DMS79 (cell line): ENCODE measurements around the gene COQ8B.
A peak's percentile ranks its signal among the peaks of the same experiment; 100 is the strongest.

Experiments used
- DNase-seq: peaks from one replicate; lab custom pipeline; 2025; lab: John Stamatoyannopoulos, UW

Gene COQ8B

DNA sequence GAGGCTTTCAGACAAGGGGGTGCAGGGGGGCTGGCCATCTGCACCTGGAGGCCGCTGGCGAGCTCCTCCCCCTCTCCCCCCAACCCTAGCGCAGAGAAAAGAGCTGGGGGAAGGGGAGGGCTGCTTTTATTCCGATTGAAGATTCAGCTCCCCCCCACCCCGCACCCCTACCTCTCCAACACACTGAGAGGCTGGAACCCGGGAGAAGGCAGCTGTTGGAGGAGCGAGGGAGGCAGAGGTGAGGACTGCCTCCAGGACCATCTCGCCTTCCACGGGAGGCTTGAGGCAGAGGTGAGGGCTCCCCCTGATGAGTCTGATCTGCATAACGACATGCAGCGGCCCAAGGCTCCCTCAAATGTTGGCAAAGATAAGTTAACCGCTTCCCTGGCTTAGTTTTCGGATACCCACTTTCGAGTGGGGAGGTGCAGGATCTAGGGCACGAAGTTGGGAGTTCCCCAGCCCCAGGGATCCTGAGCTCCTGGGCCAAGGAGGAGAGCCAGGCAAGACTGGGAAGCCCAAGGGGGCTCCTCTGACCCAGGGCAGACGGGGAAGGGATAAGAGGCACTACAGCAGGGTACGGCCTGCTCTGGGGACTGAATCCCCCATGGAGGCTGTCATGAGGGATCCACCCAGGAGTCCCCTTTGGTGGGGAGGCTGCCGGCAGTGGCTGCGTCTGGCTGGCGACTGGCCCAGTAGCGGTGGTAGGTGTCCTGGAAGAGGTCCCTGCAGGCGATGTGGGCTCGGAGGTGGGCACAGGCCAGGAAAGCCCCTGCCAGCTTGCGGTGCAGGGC is 25.1 kb downstream of the COQ8B start:
- peak; percentile 84 for DNase-seq

DNA sequence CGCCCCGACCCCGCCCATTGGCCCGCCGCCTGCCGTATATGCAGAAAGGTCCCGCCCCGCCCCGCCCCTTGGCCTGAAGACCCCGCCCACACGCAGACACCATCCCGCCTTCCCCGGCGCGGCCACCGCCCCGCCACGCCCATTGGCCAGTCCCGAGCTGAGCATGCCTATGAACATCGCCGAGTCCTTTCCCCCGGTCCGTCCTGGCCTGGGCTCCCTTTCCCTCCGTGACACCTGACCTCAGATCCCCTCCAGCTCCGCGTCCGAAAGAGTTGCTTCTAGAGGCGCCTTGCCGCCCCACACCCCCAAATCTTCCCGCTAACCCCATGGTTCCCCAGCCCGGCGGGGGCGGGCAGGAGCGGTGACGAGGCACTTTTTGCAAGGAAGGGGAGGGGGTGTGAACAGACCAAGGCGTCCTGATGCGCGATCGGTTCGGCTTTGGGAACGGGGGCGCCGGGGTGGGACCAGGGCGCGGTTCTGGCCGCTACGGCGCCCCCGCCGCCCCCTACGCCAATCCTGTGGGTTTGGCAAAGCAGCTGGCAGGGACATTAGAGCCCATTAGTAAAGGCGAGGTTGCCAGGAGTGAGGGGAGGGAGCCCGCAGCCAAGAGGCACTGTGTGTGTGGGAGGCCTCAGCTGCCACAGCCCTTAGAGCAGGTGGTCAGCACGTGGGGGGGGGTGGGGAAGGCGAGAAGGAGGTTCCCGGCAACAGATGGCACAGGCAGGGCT is 25.8 kb downstream of the COQ8B start:
- DNase-seq: peak; percentile 84

DNA sequence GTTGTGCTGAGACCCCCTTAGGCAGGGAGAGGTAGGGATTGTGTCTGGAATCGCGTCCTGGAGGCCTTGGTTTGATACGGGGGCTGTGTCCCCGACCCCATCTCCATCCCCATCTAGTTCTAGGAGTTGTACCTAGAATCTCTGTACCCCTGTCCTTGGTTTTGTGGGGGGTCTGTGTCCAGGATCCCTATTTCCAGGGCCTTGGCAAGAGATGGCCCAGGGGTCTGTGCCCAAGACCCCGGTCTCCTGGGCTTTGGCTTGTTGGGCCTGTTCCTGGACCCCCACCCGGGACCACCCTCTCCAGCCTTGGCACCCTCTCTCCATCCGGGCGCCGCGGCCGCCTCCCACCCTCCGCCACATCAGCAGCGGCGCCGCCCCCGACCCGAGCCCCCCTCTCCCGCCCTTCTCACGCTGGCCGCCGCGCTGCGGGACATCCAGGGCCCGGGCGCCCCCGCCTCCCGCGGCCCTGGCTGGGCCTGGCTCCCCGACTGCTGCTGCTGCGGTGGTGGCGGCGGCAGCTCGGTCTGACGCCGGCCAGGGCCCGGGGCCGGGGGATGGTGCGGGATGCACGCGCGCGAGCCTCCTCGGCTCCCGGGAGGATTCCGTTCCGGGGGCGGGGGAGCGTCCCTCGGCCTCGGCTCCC is 26.5 kb downstream of the COQ8B start, which contains the start of gene NUMBL:
Gene NUMBL (minus strand): TSS at position 602 of the 643 bp plus-strand sequence. CDS start 168 bp downstream, at position 434.
- no peak for DNase-seq

DNA sequence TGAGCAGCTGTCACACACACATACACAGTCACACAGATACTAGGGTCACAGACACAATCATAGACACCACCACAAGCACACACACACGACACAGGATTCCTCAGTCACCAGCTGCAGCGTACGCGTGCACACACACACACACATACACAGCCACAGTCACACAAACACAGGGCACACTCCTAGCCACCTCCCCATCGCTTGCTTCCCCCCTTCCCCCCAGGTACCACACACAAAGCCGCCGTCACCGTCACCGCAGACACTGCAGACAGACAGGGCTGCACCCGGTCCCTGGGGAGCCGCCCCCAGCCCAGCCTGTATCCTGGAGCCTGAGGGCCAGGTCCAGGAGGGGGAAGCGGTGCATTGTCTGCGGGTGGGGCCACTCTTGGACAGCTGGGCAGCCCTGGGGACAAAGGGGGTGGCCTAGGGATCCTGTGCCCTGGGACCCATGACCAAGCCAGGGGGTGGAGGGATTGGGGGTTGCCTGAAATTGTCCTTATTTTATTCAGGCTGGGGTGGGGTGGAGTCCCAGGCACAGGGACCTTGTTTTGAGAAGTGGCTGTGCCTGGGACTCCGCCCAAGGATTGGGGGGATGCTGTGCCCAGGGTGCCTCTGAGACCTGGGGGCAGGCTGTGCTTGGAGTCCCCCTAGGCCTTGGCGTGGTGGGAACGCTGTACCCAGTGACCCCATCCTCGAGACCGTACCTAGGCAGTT is 27.2 kb downstream of the COQ8B start:
- no peak for DNase-seq

DNA sequence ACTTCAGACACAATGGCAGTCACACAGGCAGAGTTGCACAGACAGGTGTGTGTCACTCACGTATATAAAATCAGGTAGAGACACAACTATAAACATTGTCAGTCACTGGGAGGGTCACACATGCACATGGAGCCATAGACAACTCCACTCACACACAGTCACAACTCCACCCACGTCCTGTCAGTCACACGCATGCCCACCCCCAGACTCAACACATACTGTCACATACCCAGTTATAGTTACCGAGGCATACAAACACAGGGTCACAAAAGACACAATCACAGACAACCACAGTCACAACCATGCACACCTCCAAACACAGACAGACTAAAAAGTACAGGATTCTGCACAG is 27.7 kb downstream of the COQ8B start:
- no peak for DNase-seq

DNA sequence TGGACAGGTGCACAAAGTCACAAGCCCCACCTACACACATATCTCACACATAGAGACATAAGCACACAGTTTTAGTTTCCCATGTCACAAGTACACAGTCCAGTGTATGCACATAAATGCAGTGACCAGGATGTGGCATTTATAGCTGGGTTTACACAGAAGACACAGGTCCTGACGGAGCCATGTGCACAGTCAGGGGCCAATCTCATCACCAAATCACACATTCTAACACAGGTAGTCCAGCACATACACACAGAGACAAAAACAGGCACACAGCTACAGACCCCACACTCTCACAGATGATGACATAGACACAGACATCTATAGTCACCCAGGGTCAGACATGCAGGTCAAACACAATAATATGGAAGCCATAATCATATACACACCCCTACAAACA is 28.4 kb downstream of the COQ8B start:
- DNase-seq: no peak

DNA sequence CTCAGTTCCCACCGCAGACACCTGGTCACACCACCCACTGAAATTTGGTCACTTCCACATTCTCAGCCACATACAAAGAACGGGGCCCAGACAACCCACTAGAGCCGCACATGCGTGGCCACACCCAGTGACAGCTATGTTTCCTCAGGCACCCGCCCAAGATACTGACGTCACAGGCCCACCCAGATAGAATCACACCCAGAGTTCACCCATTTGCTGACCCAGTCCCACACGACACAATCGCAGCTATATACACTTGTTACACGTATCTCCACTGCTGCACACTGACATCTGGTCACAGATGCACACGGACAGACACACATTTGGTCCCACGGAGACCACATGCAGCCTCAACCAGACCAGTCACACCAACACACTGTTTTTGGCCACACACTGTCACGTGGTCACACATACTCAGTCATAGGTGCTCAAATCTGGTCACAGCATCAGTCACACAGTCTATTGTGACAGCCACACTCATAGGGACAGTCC is 29.1 kb downstream of the COQ8B start:
- DNase-seq: no peak

DNA sequence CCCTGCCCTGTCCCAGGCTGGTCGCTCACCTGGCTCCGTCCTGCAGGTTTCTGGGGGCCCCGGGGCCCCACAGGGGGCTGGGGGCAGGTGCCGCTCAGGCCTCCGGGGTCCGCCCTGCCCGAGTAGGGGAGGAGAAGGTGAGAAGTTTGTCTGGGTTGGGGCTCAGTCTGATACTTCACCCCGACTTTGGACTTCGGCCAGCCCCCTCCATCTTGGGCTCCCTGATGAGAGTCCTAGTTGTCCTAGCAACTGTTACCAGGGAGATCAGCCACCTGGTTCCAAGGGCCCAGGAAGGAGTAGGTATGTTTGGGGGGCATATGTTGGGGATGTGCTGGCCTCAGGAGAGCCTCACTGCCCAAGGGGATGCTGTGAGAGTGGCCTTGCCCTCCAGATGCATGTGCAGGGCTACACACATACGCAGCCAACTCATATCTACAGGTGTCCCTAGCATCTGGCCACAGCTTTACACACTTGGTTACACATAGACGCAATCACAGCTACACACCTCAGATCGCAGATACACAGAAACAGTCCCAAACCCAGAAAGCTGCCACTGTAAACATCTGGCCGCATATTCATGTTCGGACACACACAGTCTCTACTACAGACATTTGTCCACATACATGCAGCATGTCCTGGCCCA is 29.7 kb downstream of the COQ8B start:
- no peak for DNase-seq

DNA sequence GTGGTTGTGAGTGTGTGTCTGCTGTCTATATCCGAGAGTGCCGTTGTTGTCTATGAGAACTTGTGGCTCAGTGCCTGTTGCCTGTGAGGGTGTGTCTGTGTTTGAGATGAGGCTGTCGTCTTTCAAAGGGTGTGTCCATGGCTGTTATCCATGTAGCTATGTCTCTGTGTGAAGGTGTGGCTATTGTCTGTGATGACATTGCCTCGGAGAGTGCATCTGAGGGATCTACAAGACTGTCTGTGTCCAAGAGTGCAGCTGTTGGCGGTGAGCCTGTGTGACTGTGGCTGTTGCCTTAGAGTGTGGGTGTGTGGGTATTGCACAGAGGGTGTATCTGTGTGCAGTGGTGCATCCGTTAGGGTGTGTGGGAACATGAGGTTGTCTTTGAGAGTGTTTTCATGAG is 31.1 kb downstream of the COQ8B start:
- DNase-seq: no peak

DNA sequence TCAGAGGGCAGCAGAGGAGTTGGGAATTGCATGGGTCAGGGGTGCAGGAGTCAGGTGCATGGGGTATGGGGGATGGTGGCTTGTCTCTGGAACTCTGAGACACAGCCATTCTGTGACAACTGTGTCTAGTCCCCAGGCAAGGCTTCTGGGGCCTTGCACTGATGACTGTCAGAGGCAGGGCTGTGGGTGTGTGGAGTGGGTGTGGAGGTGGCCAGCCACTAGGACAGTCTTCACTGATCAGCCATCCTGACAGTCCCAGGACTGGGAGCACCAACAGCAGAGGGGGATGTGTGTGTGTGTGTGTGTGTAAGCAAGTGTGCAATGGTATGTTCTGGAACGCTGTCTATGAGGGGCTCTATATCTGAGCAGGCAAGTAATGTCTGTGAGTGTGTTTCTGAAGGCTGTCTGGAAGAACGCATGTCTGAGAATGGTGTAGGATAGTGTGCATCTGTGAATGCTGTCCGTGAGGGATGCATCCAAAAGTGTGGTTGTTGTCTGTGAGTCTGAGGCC is 31.6 kb downstream of the COQ8B start:
- no peak for DNase-seq

DNA sequence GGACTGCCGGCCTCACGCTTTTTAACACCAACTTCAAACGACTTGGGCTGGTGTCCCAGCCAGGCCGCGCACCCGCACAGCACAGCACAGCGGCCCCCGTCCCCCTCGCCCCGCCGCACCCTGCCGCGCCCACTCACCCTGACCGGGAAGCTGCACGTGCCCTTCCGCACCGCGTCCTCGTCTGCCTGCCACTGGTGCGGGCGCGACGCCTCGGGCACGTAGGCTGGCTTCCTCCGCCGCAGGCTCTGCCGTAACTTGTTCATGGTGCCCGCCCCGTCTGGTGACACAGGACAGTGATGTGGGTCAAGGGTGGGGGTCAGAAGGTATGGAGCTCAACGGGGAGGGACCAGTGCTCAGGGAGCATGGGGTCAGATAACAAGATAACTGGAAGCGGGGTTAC is 32.4 kb downstream of the COQ8B start:
- DNase-seq: no peak

DNA sequence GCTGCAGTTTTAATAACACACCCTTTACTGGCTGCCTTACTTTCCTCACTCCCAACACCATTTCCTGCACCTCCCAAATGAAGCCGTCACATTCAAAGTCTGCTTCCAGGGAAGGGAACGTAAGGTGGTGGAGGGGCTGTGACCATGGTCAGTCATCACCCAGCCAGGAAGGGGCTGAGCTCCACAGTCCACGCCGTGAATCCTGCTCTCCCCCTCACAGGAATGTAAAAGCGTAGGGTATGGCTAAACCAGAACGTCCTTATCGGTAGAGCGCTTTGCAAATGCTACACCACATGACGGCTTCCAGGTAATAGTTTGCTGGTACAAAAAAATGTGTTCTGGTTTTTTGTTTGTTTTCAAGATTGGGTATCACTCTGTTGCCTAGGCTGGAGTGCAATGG is 33.2 kb downstream of the COQ8B start:
- DNase-seq: no peak

DNA sequence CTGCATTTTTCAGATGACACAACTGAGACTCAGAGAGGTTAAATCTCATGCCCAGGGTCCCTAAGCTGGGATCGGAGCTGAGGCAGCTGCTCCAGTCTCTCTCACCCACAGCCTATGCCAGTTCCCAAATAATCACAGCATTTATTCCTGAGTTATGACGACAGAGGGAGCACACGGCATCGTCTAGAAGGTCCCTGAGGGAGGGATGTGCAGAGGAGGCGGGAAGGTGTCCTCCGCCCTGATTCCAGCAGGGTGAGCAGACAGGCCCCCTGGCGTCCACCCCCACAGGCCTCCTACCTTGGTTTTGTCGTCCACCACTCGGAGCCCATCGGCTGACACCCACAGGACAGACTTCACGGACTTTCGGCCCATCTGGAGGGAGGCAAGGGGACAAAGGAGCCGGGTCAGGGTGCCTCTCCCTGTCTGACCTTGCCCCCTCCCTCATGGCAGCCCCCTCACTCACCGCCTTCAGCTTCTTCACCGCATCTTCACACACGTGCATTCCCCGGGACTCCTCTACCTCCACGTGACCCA is 34.2 kb downstream of the COQ8B start:
- no peak for DNase-seq

DNA sequence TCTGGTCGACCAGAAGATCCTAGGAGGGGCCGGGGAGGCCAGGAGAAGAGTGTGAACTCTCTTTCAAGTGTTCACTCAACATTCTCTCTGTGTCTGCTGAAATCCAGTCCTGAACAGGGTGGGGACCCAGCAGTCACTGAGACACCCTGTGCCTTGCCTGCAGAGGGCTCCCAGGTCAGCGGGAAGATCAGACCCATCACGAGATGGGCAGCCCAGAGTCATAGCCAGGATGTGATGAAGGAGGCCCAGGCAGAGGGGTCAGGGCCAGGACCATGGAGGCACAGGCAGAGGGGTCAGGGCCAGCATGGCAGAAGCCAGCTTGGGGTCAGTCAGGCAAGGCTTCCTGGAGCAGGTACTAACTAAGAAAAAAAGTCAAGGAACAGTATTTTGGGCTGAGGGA is 35.6 kb downstream of the COQ8B start:
- no peak for DNase-seq

DNA sequence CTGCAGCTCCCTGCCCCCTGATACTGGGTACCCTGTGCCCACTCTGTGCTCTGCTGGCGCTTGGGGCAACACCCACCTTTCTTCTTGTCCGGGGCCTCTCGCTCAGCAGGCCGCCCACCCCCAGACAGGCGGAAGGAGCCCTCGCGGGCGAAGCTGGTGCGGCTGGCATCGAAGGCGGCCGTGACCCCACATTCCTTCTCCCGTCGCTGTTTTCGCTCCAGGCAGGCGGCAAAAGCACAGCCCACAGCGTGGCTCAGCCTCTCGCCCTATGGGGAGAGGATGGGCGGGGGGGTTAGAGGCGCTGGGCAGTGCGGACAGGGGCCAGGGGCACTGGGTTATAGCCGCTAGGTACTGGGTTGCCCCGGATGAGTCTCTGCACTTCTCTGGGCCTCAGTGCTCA is 39.5 kb downstream of the COQ8B start:
- DNase-seq: no peak

DNA sequence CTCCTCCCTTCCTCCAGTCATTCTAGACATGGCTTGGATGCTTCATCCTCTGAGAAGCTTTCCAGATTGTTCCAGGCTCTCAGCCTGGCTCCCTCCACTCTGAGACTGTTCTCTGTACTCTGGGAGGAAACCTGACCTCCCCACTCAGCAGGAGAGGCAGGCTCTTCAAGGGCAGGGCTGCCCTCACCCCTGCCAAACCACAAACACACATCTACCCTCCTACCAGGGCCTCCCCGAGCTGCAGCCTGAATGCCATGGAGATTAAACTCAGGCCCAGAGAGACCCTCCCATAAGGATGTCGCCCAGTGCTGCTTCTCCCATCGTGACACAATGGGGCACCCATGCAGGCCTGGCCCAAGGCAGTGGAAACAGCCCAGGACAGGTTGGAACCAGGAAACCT is 42.4 kb downstream of the COQ8B start:
- DNase-seq: peak; percentile 76

DNA sequence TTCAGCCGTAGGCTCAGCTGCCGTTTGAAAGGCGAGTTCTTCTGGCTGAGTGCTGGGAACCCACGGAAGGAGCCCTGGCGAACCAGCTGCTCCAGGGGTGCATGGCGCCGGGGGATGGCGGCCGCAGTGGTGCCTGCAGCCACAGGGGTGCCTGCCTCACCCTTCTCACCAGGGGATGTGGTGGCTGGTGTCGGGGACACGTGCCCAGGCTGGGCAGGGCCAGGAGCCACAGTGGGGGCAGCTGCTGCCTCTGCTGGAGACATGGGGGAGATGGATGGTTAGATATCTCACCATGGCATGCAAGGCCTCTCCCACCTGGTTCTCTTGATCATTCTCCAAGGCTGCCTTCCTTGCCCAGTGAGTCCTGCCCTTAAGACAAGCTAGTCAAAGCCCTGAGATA is 43.3 kb downstream of the COQ8B start:
- DNase-seq: no peak

DNA sequence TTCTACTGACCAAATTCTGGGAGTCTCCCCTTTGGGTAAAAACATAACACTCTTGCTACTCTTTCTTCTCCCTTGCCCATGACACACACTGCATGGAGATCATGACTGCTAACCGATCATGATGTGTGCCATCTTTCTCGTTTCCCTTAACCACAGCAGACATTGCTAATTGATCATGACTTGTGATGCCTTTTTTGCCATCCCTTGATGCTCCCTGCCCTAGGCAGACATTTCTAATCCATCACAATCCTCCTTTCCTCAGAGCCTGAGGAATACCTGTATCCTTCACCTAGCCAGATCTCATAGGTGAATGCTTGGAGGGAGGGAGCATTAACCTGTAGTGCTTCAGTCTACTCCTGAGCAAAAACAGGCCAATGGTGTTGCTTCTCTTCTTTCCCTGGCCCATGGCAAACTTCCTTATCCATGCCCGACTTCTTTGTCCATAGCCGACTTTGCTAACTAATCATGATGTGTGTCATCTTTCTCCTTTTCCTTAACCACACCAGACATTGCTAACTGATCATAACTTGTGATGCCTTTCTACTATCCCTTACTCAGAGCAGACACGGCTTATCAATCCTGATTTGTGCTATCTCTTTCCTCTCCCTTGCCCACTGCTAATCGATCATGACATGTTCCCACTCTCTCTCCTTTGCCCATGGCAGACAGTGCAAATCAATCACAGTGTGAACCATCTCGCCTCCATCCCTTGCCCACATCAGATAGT is 44.0 kb downstream of the COQ8B start:
- DNase-seq: no peak

DNA sequence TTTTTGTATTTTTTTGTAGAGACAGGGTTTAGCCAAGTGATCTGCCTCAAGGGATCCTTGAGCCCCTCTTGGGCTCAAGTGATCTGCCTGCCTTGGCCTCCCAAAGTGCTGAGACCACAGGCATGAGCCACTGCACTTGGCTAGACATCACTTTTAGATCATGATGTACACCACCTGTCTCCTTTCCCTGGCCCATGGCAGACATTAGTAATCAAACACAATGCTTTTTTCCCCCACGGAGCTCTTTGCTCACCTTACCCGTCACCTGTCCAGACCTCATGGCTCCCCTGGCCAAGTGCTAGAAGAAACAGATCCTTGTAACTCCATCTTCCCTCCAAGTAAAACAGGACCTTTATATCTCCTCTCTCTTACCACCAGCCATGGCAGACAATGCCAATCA is 44.6 kb downstream of the COQ8B start:
- DNase-seq: no peak

DNA sequence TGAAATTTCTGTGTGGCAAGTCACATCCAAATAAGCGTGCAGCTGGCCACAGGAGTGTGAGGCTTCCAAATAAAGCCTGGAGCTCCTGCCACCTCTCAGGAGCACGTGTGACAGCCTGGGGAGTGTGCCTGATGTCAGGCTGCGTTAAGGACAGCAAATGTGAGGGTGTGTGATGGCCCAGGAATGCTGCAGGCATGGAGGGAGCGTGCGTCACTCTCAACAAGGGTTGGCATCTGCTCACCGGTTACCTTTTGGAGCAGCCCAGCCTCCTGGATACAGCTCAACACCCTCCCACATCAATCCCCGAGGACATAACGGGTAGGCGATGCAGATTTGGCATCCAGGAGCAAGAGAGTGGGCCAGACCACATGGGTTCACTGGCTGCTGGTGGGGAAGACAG is 45.3 kb downstream of the COQ8B start:
- DNase-seq: no peak
